ENCODE measurements around the gene PRKN. TPM values are rescaled to one million over a fixed set of nuclear protein-coding genes. Genes with fewer than 3 reads are reported as not detected.
A peak's percentile ranks its signal among the peaks of the same experiment; 100 is the strongest.

PRKN gene
- total RNA-seq, 1 donor from 2014 or later: 7.9 TPM

DNA sequence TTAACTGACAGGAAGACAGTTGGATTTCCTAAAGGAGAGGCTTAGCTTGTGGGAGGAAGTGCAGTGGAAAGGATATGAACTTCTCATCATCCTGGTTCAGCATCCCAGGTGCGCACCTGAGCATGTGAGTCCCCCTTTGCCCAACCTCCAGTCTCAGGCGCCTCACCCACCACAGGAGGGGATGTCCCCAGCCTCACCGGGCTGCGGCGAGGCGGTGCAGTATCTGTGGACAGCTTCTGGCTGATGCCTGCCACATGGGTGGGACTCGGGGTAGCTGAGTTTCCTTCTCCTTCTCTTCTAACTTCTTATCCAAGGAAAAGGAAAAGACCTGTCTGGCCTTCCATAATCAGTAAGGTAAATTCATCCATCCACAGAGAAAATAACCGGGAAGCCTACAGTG, 914.4 kb downstream of the PRKN start:
- no peak for DNase-seq (ENCODE audit: low spot score)

DNA sequence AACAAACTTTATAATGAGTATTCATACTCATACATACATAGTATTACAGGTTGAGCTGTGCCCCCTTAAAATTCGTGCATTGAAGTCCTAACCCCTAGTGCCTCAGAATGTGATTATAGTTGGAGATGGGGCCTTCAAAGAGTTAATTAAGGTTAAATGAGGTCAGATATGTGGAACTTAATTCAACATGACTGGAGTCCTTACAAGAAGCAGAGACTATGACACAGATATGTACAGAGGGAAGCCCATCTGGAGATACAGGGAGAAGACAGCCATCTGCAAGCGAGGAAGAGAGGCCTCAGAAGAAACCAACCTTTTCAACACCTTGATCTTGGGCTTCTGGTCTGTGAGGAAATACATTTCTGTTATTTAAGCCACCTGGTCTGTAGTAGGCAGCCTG, 917.6 kb downstream of the PRKN start:
- no peak for DNase-seq (ENCODE audit: low spot score)

DNA sequence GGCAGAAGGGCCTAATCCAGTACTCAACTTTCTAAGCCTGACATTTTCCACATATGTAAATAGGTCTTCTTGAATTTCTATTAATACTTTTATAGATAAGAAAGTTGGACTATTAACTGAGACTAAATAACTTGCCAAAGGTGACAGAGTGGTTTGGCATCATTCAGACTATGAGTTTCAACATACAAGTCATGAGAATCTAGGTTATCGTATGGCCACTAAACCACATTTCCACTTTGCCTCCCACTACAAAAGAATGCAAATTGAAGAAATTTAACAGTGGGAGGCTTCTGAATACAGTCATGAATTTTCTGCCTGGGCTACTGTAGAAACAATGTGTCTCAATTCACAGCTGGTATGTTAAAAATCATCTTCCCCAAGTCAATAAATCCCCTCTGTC, 922.7 kb downstream of the PRKN start:
- DNase-seq (ENCODE audit: low spot score): no peak

DNA sequence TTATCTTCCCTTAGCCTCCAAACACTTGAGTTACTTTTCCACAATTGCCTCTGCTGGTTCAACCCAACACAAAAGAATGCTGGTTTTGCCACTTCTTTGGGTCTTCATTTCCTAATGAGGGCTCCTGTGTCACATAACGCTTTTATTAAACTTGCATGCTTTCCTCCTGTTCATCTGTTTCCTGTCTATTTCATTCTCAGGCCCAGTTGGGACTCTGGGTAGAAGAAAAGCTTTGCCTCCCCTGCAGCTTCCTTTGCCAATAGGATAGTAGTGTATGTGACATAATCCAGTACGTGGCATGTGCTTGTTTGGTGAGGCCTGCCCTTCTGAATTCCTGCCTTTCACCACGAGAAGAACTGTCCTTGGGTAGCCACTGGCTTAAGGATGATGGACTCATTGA, 924.4 kb downstream of the PRKN start:
- no peak for DNase-seq (ENCODE audit: low spot score)

DNA sequence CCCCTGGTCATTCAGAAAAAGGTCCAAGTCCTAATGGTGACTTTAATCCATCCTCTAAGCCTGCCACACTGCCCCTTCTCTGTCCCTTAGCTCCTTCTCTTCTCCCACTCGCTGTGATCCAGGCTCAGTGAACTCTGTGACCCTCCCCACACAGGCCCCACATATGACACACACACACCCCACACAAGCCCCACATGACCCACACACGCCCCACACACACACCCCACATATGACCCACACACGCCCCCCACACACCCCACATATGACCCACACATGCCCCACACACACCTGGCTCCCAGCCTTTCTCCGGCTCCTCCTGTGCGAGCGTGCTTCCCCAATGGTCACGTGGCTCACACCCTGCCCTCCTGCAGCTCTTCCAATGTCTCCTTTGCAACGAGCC, 925.3 kb downstream of the PRKN start:
- no peak for DNase-seq (ENCODE audit: low spot score)

DNA sequence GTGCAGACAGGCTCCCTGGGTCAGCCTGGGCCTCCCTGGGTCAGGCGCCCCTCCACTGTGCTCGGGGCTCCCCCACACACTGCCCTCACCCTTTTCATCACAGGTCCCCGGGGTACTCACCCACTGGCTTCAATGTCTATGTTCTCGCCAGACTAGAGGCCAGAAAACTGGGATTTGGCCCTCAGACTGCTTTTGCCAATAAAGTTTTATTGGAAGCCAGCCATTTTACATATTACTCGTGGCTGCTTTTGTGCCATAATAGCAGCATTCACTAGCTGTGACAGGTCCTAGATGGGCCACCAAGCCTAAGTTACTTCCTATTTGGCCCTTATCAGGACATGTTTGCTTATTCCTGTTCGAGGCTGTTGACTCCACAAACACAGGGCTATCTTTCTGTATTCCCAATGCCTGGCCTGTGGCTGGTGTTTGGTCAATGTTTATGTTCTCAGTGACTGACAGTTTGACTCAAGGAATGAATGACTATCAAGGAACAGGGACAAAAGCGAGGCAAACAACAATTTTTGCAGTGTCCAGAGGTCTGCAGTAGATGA, 928.6 kb downstream of the PRKN start:
- no peak for DNase-seq (ENCODE audit: low spot score)

DNA sequence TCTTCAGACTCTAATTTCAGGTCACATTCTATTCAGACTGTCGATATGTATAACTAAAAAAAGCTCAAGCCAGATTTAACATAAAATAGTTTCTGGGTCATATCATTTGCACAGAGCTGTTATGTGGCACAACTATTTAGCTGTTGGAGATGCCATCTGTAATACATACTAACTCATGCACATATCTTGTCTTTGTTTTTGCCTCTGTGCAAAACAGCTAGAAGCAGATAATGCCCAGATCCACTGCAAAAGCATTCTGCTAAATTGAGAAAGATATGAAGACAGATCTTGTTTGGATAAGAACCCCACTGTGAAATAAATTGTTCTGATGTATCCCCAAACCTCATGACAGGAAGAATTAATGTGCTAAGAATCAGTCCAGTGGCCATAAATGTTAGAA, 930.9 kb downstream of the PRKN start:
- no peak for DNase-seq (ENCODE audit: low spot score)

DNA sequence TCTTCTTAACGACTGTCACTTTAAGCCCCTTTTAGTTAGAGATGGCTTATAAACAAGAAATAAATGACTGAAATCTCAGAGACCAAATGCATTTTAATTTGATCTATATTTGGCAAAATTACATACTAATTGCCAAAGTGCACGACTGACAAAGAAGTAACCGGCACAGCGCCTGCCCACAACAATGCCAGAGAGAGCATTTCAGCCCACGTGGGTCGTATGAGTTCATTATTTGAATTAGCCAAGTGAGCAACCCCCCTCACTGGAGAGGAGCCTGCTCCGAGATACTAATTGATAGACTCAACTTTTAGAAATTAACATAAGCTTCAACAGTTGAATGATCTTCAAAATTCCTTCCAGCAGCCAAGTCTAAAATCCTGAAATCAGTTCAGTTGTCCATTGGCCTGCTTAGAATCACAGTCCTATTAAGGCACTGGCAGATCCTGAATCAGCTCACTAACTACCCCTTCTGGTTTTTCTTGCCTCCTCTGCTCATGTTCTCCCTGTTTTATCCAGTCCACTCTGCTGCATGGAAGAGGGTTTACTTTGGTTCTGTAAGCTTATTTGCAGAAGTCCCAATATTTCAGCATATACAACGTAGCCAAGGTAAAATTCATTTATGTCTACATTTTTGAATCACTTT, 934.6 kb downstream of the PRKN start:
- no peak for DNase-seq (ENCODE audit: low spot score)

DNA sequence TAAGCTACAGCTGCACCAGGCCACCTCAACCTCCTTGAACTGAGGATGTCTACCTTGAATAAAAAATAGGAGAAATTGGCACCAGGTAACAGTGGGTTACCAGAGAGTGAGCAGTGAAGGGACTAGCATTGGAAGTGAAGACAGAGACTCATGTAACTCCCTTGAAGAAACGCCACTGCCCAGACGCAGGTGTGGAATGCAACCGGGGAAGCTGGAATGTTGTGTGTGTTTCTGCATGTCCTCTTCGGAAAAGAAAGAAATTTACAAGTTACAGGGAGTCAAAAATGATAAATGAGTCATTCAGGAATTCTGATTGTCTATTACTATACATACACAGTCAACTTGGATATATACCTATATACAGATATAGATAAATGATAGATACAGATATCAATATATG, 939.0 kb downstream of the PRKN start:
- no peak for DNase-seq (ENCODE audit: low spot score)

DNA sequence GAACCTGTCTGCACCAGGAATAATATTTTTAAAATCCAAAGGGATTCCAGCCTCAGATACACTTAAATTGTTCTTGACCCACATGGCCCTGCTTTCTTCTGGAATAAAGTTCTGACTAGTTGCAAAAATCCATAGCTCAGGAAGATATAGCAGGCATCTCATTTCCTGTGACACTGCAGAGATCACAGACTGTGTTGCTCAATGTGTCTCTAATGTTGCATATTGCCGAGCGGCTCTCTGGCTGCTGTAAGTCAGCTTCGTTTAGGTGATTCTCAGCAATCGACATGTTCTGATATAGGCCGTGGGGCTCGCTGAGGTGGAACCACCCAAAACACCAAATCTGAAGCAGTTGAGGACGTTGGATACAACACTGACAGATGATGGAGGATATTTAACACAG, 955.4 kb downstream of the PRKN start:
- DNase-seq (ENCODE audit: low spot score): peak; percentile 34

DNA sequence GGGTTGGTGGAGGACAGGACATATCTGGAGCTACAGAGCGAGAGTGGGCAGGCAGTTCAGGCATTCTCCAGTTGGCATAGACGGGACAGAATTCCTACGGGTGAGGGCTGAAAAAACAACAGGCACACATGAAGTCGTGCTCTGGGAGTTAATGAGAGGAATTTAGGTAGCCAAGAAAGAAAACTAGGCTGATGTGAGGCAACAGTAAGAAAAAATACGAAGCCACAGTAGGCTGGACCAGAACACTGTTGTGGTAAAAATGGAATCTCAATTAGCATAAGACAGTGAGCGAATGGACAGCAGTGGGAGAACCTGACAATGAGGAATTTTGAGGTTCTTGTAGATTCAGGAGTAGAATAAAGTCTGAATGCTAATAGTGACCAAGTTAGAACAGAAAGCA, 965.6 kb downstream of the PRKN start:
- no peak for DNase-seq (ENCODE audit: low spot score)

DNA sequence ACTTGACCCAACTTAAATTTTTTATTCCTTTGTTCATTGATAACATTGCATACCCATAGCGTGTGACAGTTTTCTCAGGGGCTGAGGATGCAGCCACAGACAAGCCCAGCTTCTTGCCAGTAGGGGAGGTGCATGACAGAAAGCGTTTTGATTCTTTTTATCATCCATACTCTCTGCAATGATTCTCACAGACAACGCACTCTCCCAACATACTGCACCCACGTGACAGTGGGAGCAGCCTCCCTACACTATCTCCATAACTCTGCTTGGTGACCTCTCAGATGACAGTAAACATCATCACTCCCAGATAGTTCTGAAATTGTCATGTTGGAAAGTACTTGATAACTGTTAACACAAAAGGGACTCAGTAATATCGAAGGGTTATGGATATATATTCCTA, 972.5 kb downstream of the PRKN start:
- DNase-seq (ENCODE audit: low spot score): no peak

DNA sequence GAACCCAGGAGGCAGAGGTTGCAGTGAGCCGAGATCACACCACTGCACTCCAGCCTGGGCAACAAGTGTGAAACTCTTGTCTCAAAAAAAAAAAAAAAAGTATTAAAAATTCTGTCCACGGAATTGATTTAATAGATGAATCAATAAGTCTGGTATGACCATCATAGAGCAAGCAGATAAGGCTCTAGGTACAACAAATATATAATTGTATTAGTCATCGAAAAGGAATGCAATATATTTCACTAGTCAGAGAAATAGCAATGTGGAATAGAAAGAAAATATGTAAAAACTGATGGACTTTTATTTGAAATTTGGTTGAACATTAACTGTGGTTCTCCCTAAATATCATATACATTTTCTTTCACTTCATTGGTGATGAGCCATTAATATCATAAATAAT, 976.9 kb downstream of the PRKN start:
- no peak for DNase-seq (ENCODE audit: low spot score)

DNA sequence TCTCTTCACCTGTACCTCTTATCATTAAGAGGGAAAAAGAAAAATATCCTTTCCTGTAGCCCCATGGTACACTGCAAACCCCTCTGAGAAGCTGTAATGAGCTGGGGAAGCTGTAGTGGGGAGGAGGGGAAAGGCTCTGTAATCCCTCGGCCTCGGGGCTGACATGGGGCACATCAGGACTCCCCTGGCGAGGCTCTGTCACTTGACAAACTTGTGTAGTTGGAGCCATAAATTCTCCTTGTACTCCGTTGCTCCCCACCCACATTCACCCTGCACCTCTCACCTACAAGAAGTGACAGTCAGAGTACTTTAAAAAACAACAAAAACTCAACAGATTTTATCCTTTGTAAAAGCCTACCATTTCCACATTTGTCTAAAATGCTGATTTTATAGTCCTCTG, 978.0 kb downstream of the PRKN start:
- DNase-seq (ENCODE audit: low spot score): no peak

DNA sequence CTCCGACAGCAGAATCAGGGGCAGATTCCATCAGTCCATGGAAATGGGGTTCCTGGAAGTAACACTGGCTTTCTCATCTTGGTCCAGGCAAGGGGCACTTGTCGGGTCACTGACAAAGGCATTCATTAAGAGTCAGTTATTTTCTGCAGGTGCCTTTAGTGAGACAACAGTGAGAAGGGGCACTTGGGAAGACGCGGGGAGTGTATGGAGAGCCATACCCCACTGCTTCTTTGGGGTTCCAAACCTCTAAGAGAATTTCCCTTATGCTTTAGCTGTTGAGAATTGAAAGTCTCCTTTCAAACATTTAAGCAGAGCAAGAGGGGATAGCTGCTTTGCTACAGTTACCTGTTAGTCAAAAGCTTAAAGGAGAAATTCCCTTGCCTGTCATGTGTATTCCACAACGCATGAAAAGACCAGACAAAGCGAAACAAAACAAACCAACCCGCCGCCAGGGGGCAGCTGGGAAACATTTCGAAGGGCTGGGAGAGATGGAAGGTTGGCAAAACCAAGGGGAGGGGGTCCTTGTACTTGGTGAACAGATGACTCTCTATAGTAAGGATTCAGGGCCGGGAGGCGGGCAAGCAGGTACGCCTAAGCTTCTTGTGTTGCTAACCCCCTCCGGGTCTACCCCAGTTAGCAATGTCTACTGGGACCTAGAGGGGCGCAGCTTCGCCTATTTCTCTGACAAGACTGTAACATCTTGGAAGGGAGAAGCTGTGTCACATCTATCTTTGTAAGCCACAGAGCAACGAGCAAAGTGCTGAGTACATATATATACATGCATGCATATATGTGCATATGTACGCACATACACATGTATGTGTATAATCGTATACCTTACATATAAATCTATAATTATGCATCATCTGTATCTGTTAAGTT, 978.8 kb downstream of the PRKN start:
- DNase-seq (ENCODE audit: low spot score): peak; percentile 38

DNA sequence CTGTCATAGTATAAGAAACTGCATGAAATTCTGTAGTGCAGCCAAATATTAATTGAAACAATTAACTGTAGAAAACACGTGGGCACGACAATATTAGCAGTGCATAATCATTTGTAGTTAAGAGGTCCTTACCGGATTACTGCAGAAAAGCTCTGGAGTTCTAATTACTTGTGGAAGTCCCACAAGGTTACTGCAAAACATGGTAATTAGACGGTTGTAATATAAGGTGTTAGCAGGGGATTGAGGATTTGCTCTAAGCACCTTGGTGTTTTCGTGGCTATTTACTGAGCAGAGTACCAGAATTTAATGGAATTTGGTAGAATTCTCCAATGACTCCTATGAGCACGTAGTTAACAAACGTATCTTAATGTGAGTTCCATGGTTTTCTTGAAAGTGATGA, 980.1 kb downstream of the PRKN start:
- no peak for DNase-seq (ENCODE audit: low spot score)

DNA sequence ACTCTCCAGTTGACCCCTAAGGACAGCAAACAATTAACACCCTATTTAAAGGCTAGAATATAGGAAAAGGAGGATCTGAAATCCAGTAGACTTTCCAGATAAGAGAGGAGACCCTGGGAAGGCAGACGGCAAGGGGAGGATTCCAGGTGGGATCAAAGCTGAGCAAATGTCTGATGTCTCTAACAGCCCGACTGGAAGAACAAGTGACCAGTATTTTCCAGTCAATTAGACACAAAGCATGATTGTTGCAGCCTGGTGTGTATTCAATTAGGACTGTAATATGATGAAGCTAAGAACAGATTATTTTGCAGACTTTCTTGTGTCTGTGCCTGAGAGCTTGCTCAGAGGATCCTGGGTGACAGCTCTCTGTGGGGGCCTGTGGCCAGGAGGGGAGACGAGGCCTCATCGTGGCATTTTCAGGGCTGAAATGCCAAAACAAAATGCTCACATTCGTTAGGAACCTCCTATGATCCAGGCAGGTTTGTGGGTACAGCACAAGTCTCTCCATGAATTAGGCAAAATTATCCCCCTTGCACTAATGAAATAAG, 981.9 kb downstream of the PRKN start:
- no peak for DNase-seq (ENCODE audit: low spot score)

DNA sequence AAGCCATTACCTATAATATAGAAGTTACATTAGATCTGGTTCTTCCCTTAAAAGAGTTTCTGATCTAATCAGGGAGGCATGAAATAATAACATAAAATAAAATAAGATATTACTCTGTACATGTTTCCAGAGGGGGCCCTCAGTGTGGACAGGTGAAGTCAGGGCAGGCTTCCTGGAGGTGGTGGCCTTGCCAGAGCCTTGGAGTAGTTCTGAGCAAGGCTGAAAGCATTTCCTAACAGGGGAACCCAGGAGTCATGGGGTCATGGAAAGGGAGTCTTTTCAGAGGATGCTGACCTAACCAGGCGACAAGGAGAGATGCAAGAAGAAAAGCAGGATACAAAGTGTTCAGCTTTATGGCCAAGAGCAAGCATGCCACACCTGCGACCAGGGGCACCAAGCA, 982.4 kb downstream of the PRKN start:
- DNase-seq (ENCODE audit: low spot score): no peak

DNA sequence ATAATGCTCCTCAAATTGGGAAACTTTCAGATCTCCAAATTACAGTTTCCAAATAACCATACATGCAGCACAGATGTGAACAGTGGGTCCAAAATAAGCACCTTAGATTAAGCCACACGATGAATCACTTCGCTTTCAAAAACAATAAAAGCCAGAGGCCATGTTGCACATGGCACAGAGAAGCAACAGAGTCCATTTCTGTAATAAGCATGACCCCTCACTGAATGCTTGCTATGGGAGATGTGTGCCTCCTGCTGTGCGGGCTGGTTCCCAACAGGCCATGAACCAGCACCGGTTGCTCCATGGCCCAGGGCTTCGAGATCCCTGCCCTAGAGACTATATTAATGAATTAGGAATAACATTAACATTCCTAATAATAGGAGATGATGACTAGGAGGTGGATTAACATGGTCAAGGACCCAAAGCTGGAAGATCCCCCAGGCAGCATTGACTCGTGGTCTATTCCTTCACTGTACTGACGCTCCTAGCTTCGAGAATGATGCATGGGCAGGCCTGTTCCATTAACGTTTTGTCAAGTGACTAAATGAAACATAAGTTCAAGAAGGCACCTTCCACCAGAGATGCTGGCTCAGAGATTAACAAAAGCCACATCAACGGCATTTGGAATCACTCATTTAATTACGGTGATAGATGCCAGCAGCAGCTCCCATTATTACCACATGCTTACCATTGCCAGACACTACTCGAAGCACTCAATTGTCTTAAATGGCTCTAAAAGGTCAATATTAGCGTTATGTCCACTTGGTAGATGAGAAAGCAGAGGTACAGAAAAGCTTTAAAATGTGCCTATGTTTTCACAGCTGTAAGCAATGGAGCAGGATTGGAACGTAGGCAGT, 983.1 kb downstream of the PRKN start:
- no peak for DNase-seq (ENCODE audit: low spot score)

DNA sequence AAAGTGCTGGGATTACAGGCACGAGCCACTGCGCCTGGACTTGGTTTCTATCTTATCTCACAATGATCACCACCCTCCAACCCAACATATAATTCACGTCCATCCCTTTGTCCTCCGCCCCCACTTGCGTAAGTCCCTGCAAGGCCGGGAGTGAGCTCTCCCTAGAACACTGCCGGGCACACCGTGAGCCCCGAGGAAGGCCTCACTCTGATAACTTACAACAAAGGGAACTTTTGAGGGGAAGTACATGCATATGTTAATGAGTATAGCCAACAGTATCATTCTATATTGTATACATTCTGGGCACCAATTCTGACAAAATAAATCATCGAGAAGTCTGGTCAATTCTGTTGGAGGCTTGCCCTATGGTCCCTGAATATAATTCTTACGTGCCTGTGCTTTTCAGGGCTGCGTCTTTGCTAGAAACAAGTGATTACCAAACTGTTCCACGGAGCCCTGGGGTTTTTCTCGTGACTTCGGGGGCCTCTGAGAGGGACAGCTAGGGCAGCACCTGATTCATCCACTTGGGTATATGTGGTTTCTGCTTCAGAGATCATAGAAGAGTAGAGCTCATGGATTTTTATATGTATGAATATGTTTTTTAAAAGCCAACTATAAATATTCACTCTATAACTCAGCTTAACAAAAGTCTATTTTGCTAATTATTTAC, 983.9 kb downstream of the PRKN start:
- DNase-seq (ENCODE audit: low spot score): no peak

DNA sequence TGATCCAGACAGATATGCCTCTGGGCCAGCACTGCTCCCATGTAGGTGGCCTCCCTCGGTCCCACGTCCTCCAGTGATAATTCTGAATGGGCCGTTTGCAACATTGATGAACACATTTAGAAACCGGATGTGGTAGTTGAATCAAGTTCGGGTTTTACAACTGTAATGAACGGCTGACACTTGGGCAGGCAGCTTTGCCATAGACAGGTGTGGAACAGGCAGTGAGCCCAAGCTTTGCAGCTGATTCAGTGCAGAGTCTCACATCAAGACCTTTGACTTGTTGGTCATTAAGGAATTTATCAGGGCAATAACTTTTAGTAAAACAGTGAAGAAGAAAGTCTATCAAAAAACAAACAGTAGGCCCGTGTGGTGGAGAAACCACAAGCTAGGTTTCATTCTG, 987.1 kb downstream of the PRKN start:
- DNase-seq (ENCODE audit: low spot score): no peak
